ENCODE results near the gene SLC18B1.

DNA sequence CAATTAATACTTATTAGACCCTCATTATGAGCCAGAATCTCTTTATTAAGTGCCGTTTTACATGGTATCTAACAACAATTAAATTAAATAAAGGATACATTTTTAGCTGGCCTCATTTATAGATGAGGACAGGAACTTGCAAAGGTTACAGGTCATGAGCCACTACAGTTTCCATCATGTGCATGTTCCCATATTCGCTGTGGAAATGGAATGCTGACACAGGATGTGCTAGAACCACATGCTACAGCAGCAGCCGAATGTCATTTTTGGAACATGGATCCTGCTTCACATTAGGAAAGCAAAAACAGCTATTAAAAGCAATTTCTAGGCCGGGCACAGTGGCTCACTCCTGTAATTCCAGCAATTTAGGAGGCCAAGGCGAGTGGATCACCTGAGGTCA, 5.9 kb downstream of the SLC18B1 start:
- TF ChIP-seq, protein P1, sequence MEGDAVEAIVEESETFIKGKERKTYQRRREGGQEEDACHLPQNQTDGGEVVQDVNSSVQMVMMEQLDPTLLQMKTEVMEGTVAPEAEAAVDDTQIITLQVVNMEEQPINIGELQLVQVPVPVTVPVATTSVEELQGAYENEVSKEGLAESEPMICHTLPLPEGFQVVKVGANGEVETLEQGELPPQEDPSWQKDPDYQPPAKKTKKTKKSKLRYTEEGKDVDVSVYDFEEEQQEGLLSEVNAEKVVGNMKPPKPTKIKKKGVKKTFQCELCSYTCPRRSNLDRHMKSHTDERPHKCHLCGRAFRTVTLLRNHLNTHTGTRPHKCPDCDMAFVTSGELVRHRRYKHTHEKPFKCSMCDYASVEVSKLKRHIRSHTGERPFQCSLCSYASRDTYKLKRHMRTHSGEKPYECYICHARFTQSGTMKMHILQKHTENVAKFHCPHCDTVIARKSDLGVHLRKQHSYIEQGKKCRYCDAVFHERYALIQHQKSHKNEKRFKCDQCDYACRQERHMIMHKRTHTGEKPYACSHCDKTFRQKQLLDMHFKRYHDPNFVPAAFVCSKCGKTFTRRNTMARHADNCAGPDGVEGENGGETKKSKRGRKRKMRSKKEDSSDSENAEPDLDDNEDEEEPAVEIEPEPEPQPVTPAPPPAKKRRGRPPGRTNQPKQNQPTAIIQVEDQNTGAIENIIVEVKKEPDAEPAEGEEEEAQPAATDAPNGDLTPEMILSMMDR (IDR thresholded peaks at IDR 0.05): no peak
- no peak for TF ChIP-seq POLR2A (IDR thresholded peaks at IDR 0.05)
